OCI-LY1 (cell line): Measurements from ENCODE around the gene BBS12.

Source experiments
- H2AFZ ChIP-seq: fragments of 200-600 bp; sonication (generic), shearing (Covaris generic); 2 replicates; pipeline ENCODE4 v1.6.0; 2014; ENCODE audit warnings: antibody characterized with exemption, mild to moderate bottlenecking, low read length
- H3F3A ChIP-seq: fragments of 200-600 bp; sonication (generic), shearing (Covaris generic); 2 replicates; pipeline ENCODE4 v1.6.0; 2014; ENCODE audit warnings: mild to moderate bottlenecking, antibody characterized with exemption, low read length, moderate library complexity; ENCODE audit not compliant: insufficient read depth
- H3K27ac ChIP-seq: fragments of 200-600 bp; sonication (generic); 2 replicates; pipeline ENCODE4 v1.5.1; 2014; ENCODE audit warnings: low read length, mixed run types, mild to moderate bottlenecking, low read depth; ENCODE audit not compliant: poor library complexity, severe bottlenecking
- H3K27me3 ChIP-seq: fragments of 200-600 bp; sonication (generic); 2 replicates; pipeline ENCODE4 v1.6.0; 2014; ENCODE audit warnings: antibody characterized with exemption, mild to moderate bottlenecking, low read length, moderate library complexity; ENCODE audit not compliant: insufficient read depth
- H3K36me3 ChIP-seq: fragments of 200-600 bp; sonication (generic); 2 replicates; pipeline ENCODE4 v1.6.1; 2014; ENCODE audit warnings: mild to moderate bottlenecking, antibody characterized with exemption, low read length, moderate library complexity, mixed read lengths; ENCODE audit not compliant: insufficient read depth
- H3K4me1 ChIP-seq: fragments of 200-600 bp; sonication (generic); 2 replicates; pipeline ENCODE4 v1.5.1; 2014; ENCODE audit warnings: mild to moderate bottlenecking, low read length, moderate library complexity; ENCODE audit not compliant: insufficient read depth, severe bottlenecking
- H3K4me2 ChIP-seq: fragments of 200-600 bp; sonication (generic), shearing (Covaris generic); 2 replicates; pipeline ENCODE4 v1.6.1; 2014; ENCODE audit warnings: low read length
- H3K4me3 ChIP-seq: fragments of 200-600 bp; sonication (generic); 2 replicates; pipeline ENCODE4 v1.5.1; 2014; ENCODE audit warnings: low read length, low read depth, mild to moderate bottlenecking, mixed read lengths; ENCODE audit not compliant: poor library complexity, severe bottlenecking
- H3K79me2 ChIP-seq: fragments of 200-600 bp; shearing (Covaris generic); 2 replicates; pipeline ENCODE4 v1.6.1; 2016; ENCODE audit warnings: mixed run types, low read length, mixed read lengths; ENCODE audit not compliant: insufficient read depth
- H3K9ac ChIP-seq: fragments of 200-600 bp; sonication (generic), shearing (Covaris generic); 2 replicates; pipeline ENCODE4 v1.6.1; 2014; ENCODE audit warnings: mild to moderate bottlenecking, low read length, mixed read lengths
- H3K9me2 ChIP-seq: fragments of 200-600 bp; sonication (generic), shearing (Covaris generic); 2 replicates; pipeline ENCODE4 v1.6.1; 2014; ENCODE audit warnings: low read depth, mild to moderate bottlenecking, low read length, mixed read lengths
- H3K9me3 ChIP-seq: fragments of 200-600 bp; shearing (Covaris generic); 2 replicates; pipeline ENCODE4 v1.6.1; 2014; ENCODE audit warnings: low read length, mixed read lengths
- H4K20me1 ChIP-seq: fragments of 200-600 bp; sonication (generic), shearing (Covaris generic); 2 replicates; pipeline ENCODE4 v1.6.0; 2016; ENCODE audit warnings: mild to moderate bottlenecking, low read length; ENCODE audit not compliant: insufficient read depth
- CTCF ChIP-seq: fragments of 200-600 bp; sonication (generic), shearing (Covaris generic); IDR thresholded peaks from 2 replicates; pipeline ENCODE4 v1.5.1; 2017; ENCODE audit warnings: mild to moderate bottlenecking, antibody characterized with exemption, low read length, moderate library complexity, mixed read lengths
- EZH2 ChIP-seq: fragments of 200-600 bp; sonication (generic), shearing (Covaris generic); IDR thresholded peaks from 2 replicates; pipeline ENCODE4 v1.8.0; 2017; ENCODE audit warnings: borderline replicate concordance, mixed run types, mild to moderate bottlenecking, antibody characterized with exemption, low read length, moderate library complexity, mixed read lengths

Gene BBS12

DNA sequence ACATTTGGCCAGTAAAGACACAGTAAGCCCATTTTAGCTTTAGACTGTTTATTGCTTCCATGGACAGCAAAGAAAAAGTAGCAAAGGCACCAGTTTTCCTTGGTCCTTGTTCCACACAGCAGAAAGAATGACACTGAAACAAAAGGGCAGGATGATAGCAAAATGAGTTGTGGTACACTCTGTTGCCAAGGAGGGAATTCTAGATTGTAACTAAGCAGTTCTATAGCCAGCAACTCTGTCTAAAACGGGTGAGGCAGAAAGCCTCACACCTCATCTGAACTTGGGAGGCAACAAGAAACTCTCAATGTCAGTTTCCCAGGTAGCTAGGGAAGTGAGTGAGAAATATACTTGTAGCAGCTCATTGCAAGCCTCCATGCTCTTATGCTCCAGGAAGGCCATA is 39.2 kb downstream of the BBS12 start:
- H3K36me3 ChIP-seq, result no peaks in the 10 kb centered on the region
- no peaks in the 10 kb centered on the region for H3K27me3 ChIP-seq
- no peak for TF ChIP-seq CTCF
- no peak for TF ChIP-seq EZH2
- H3K4me1 ChIP-seq, result no peaks in the 10 kb centered on the region
- H3K27ac ChIP-seq, result no peak overlapping the region
- H2AFZ ChIP-seq, result no peak overlapping the region
- H3F3A ChIP-seq, result no peaks in the 10 kb centered on the region
- H3K4me3 ChIP-seq, result no peak overlapping the region
- no peak overlapping the region for H3K9ac ChIP-seq
- no peaks in the 10 kb centered on the region for H3K9me2 ChIP-seq
- no peaks in the 10 kb centered on the region for H3K9me3 ChIP-seq
- no peaks in the 10 kb centered on the region for H3K79me2 ChIP-seq
- no peaks in the 10 kb centered on the region for H4K20me1 ChIP-seq
- H3K4me2 ChIP-seq, result no peak overlapping the region

- Histone ChIP-seq H3K27ac (no peak overlapping the region), H3K79me2 (no peaks in the 10 kb centered on the region), H3K36me3 (no peaks in the 10 kb centered on the region), H3K4me2 (no peak overlapping the region), H4K20me1 (no peaks in the 10 kb centered on the region), H3F3A (no peaks in the 10 kb centered on the region), H3K4me3 (no peak overlapping the region), H3K27me3 (no peaks in the 10 kb centered on the region), H3K4me1 (no peaks in the 10 kb centered on the region), H3K9me2 (no peaks in the 10 kb centered on the region), H3K9me3 (no peaks in the 10 kb centered on the region), H3K9ac (no peak overlapping the region), H2AFZ (no peak overlapping the region)
- no peak for TF ChIP-seq CTCF
- TF ChIP-seq EZH2, result no peak
These were observed 39.8 kb downstream of the BBS12 start for GRCh38 chr4:122772311-122772710.

DNA sequence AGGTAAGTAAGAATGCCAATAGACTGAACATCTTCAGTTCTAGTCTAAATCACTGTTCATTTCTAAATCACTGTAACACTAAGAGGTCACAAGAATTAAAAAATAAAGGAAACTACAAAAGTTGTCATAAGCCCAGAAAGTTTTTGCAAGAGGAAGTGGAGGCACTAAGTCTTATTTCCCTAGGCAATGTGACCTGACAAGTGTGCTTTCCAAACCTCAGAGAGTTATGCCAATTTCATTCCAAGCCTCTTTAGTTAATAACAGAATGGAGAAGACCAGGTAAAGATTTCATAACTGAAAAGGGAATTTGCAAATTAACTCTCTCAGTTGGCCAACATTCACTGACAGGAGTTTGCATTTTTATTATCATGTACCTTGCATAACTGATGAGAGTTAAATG is 40.5 kb downstream of the BBS12 start:
- Histone ChIP-seq H3F3A (no peaks in the 10 kb centered on the region), H3K4me2 (no peak overlapping the region), H3K4me3 (no peak overlapping the region), H3K27me3 (no peaks in the 10 kb centered on the region), H3K9me3 (no peaks in the 10 kb centered on the region), H3K9ac (no peak overlapping the region), H3K4me1 (no peaks in the 10 kb centered on the region), H4K20me1 (no peaks in the 10 kb centered on the region), H3K9me2 (no peaks in the 10 kb centered on the region), H3K36me3 (no peaks in the 10 kb centered on the region), H2AFZ (no peak overlapping the region), H3K79me2 (no peaks in the 10 kb centered on the region), H3K27ac (no peak overlapping the region)
- TF ChIP-seq EZH2 (no peak), CTCF (no peak)
